ENCODE data around the gene TP53TG5.

- TF ChIP-seq POLR2A (IDR thresholded peaks at IDR 0.05; ENCODE audit: low read depth, low read length) (no peak), TAF1 (IDR thresholded peaks at IDR 0.05; ENCODE audit: borderline replicate concordance, low read depth, low read length) (no peak)
Measured at GRCh38 chr20:45322952-45323383, 55.2 kb downstream of the TP53TG5 start.
